HAP-1 (cell line): ENCODE measurements around the gene GAPDH.

ENCODE experiments used
- DNase-seq, 2 experiments: peaks; one replicate each; pipeline ENCODE4 v3.0.0-alpha.2; 2016 to 2020; ENCODE audit warnings: low spot score in 2 of 2
- H3K27me3 ChIP-seq: fragments of 250-450 bp; sonication (Bioruptor Pico); 2 replicates; pipeline ENCODE4 v1.5.1; 2020; ENCODE audit warnings: low read depth, mild to moderate bottlenecking, moderate library complexity
- H3K36me3 ChIP-seq: fragments of 250-450 bp; sonication (Bioruptor Pico); replicated peaks from 2 replicates; pipeline ENCODE4 v1.5.1; 2020; ENCODE audit warnings: mild to moderate bottlenecking
- H3K4me1 ChIP-seq: fragments of 250-450 bp; sonication (Bioruptor Pico); 2 replicates; pipeline ENCODE4 v1.5.1; 2020; ENCODE audit warnings: mild to moderate bottlenecking
- H3K4me3 ChIP-seq: fragments of 250-450 bp; sonication (Bioruptor Pico); 2 replicates; pipeline ENCODE4 v1.5.1; 2020; ENCODE audit warnings: mild to moderate bottlenecking, moderate library complexity
- H3K9me3 ChIP-seq: fragments of 250-450 bp; sonication (Bioruptor Pico); 2 replicates; pipeline ENCODE4 v1.5.1; 2020; ENCODE audit warnings: mild to moderate bottlenecking, moderate library complexity
- in situ Hi-C: fragments of 300-500 bp; cut with MboI; formaldehyde crosslinking; loops from 3 replicates; pipeline ENCODE4 v1.14.3; 2020; ENCODE audit warnings: low sequenced_read_pairs, inconsistent platforms, mixed read lengths

The GAPDH gene

DNA sequence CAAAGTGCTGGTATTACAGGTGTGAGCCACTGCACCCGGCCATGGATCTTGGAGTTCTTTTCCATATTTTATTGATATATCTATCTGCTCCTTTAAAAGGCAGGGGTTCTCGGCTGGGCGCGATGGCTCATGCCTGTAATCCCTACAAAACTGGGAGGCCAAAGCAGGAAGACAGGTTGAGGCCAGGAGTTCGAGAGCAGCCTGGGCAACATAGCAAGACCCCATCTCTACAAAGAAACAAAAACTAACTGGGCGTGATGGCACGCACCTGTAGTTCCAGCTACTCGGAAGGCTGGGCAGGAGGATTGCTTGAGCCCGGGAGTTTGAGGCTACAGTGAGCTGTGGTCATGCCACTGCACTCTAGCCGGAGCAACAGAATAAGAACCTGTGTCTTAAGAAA is 12.1 kb upstream of the GAPDH start:
- Histone ChIP-seq H3K9me3 (no peaks in the 10 kb centered on the region), H3K4me3 (no peak overlapping the region), H3K36me3 (peaks cover 97% of the 10 kb centered on the region), H3K27me3 (no peaks in the 10 kb centered on the region), H3K4me1 (no peaks in the 10 kb centered on the region)
- no peak for DNase-seq
- in situ Hi-C loops: no loop called here

DNA sequence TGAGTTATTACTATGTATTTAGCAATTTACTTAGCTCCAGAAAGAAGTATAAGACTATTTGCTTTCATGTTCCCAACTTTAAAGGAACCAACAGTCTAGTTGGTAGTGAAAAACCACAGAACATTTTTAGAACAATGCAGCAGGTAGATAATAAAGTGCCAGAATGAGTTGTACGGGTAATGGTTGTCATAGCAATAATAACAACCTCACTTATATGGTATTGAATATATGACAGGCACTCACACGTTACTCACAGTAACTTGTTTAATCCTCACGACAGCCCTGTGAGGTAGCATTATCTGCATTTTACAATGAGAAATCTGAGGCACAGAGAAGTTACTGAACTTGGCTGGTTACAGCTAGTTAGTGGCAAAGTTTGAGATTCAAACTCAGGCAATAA is 10.6 kb upstream of the GAPDH start:
- in situ Hi-C loops: no loop called here
- H3K4me1 ChIP-seq: no peaks in the 10 kb centered on the region
- H3K36me3 ChIP-seq: peaks cover 98% of the 10 kb centered on the region
- DNase-seq: no peak
- H3K4me3 ChIP-seq: no peak overlapping the region
- no peaks in the 10 kb centered on the region for H3K27me3 ChIP-seq
- no peaks in the 10 kb centered on the region for H3K9me3 ChIP-seq

GRCh38 chr12:6524648-6525047 is 9.7 kb upstream of the GAPDH start:
- peaks cover 98% of the 10 kb centered on the region for H3K36me3 ChIP-seq
- DNase-seq: no peak
- no peaks in the 10 kb centered on the region for H3K27me3 ChIP-seq
- H3K9me3 ChIP-seq: no peaks in the 10 kb centered on the region
- in situ Hi-C loops: no loop called here
- H3K4me1 ChIP-seq: no peaks in the 10 kb centered on the region
- no peak overlapping the region for H3K4me3 ChIP-seq

DNA sequence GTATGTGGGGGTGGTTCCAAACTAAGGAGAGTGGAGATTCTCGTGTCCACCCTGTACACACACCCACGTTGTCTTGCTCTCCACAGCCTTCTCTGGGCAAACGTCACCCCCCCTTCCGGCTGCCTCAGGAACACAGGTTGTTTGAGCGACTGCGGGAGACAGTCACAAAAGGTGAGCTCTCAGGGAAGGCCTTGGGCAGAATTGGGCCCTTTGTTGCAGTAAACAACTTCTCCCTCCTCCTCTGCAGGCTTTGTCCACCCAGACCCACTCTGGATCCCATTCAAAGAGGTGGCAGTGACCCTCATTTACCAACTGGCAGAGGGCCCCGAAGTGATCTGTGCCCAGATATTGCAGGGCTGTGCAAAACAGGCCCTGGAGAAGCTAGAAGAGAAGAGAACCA is 8.1 kb upstream of the GAPDH start:
- Histone ChIP-seq H3K4me1 (no peaks in the 10 kb centered on the region), H3K9me3 (no peaks in the 10 kb centered on the region), H3K36me3 (peaks cover 98% of the 10 kb centered on the region), H3K4me3 (no peak overlapping the region), H3K27me3 (no peaks in the 10 kb centered on the region)
- in situ Hi-C loops: no loop called here
- DNase-seq: no peak

DNA sequence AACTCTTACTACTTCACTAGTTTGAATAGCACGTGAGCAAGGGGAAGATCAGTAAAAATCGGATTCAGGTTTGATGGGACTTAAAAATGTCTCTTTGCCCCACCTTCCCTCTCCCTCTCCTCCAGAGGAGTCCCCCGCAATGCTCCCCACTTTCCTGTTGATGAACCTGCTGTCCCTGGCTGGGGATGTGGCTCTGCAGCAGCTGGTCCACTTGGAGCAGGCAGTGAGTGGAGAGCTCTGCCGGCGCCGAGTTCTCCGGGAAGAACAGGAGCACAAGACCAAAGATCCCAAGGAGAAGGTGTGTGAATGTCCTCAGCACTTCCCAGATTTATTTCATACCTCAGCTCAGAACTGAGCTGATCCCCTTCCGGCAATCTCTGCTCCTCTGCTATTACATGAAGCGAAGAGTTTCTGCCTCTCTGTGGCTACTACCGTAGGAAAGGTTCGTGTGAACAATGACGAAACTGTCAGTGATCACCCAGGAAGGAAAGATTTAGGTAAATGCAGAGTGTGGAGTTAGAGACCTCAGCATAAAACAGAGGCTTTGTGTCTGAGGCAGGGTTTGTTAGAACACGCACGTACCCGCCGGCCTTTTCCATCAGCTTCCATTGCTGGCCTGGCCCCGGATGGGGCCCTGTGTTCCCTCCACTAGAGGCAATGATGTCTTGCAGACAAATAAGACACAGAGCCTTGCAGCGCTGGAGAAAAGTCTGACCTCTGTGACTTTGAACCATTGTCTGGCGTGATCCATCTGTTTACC is 7.4 kb upstream of the GAPDH start:
- Histone ChIP-seq H3K4me1 (peaks cover 4% of the 10 kb centered on the region), H3K9me3 (no peaks in the 10 kb centered on the region), H3K4me3 (no peak overlapping the region), H3K27me3 (no peaks in the 10 kb centered on the region), H3K36me3 (peaks cover 98% of the 10 kb centered on the region)
- in situ Hi-C loops: no loop called here
- DNase-seq: no peak

- Histone ChIP-seq H3K27me3 (no peaks in the 10 kb centered on the region), H3K36me3 (peaks cover 98% of the 10 kb centered on the region), H3K9me3 (no peaks in the 10 kb centered on the region), H3K4me1 (peaks cover 12% of the 10 kb centered on the region), H3K4me3 (no peak overlapping the region)
- DNase-seq: no peak
- in situ Hi-C loops: no loop called here
Measured at GRCh38 chr12:6527711-6528110, 6.6 kb upstream of the GAPDH start.

- H3K4me1 ChIP-seq: peaks cover 17% of the 10 kb centered on the region
- DNase-seq: no peak
- in situ Hi-C loops: no loop called here
- peaks cover 92% of the 10 kb centered on the region for H3K36me3 ChIP-seq
- H3K27me3 ChIP-seq: no peaks in the 10 kb centered on the region
- no peak overlapping the region for H3K4me3 ChIP-seq
- no peaks in the 10 kb centered on the region for H3K9me3 ChIP-seq
Measured at GRCh38 chr12:6528539-6529235, 5.6 kb upstream of the GAPDH start.

DNA sequence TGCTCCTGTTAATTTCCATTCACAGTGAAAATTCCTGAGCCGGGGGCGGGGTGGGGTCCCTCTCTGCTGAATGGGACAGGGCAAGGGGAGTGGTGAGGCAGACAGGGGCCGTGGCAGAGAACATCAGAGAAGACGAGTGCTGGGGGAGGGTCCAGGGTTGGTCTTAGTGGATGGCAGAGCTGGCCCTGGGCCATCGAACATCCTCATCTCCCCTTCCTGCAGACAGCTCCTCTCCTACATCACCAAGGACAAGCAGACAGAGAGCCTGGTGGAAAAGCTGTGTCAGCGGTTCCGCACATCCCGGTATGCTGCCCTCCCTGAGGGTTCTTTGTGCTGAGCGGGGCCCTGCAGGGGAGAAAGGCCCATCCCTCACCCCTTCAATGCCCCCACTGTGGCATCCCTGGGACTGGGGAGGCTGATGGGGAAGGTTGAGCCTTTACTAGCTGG is 5.0 kb upstream of the GAPDH start:
- peaks cover 85% of the 10 kb centered on the region for H3K36me3 ChIP-seq
- no peaks in the 10 kb centered on the region for H3K27me3 ChIP-seq
- no peak for DNase-seq
- no peak overlapping the region for H3K4me3 ChIP-seq
- peaks cover 17% of the 10 kb centered on the region for H3K4me1 ChIP-seq
- no peaks in the 10 kb centered on the region for H3K9me3 ChIP-seq
- in situ Hi-C loops: no loop called here

- H3K9me3 ChIP-seq: no peaks in the 10 kb centered on the region
- H3K36me3 ChIP-seq: peaks cover 85% of the 10 kb centered on the region
- in situ Hi-C loops: no loop called here
- H3K4me1 ChIP-seq: peaks cover 18% of the 10 kb centered on the region
- no peaks in the 10 kb centered on the region for H3K27me3 ChIP-seq
- H3K4me3 ChIP-seq: no peak overlapping the region
- no peak for DNase-seq
Measured at GRCh38 chr12:6530576-6531260, 3.6 kb upstream of the GAPDH start.

- H3K27me3 ChIP-seq: no peaks in the 10 kb centered on the region
- H3K4me1 ChIP-seq: peaks cover 26% of the 10 kb centered on the region
- no peaks in the 10 kb centered on the region for H3K9me3 ChIP-seq
- H3K4me3 ChIP-seq: peak overlapping the region; percentile 96
- in situ Hi-C loops: no loop called here
- H3K36me3 ChIP-seq: peaks cover 85% of the 10 kb centered on the region
- peak; percentile 24 to 51 for DNase-seq
Measured at GRCh38 chr12:6532051-6532926, 2.0 kb upstream of the GAPDH start.

- peaks cover 85% of the 10 kb centered on the region for H3K36me3 ChIP-seq
- peak; percentile 79 to 89 for DNase-seq
- in situ Hi-C loops: no loop called here
- no peaks in the 10 kb centered on the region for H3K9me3 ChIP-seq
- peaks cover 26% of the 10 kb centered on the region for H3K4me1 ChIP-seq
- H3K27me3 ChIP-seq: no peaks in the 10 kb centered on the region
- peak overlapping the region; percentile 96 for H3K4me3 ChIP-seq
Measured at GRCh38 chr12:6532927-6533652, 1.2 kb upstream of the GAPDH start.

DNA sequence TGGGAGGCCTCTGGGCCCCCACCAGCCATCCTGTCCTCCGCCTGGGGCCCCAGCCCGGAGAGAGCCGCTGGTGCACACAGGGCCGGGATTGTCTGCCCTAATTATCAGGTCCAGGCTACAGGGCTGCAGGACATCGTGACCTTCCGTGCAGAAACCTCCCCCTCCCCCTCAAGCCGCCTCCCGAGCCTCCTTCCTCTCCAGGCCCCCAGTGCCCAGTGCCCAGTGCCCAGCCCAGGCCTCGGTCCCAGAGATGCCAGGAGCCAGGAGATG is 729 bp upstream of the GAPDH start:
- no peaks in the 10 kb centered on the region for H3K27me3 ChIP-seq
- peak overlapping the region; percentile 96 for H3K4me3 ChIP-seq
- peaks cover 85% of the 10 kb centered on the region for H3K36me3 ChIP-seq
- peaks cover 26% of the 10 kb centered on the region for H3K4me1 ChIP-seq
- H3K9me3 ChIP-seq: no peaks in the 10 kb centered on the region
- DNase-seq: no peak
- in situ Hi-C loops: no loop called here

- DNase-seq: no peak
- H3K27me3 ChIP-seq: no peaks in the 10 kb centered on the region
- H3K9me3 ChIP-seq: no peaks in the 10 kb centered on the region
- peak overlapping the region; percentile 96 for H3K4me3 ChIP-seq
- peaks cover 26% of the 10 kb centered on the region for H3K4me1 ChIP-seq
- H3K36me3 ChIP-seq: peaks cover 83% of the 10 kb centered on the region
- in situ Hi-C loops: no loop called here
Measured at GRCh38 chr12:6534695-6534944, 303 bp downstream of the GAPDH start.
